Measurements from ENCODE around the gene MYZAP. TPM values are rescaled to one million over a fixed set of nuclear protein-coding genes. Genes with fewer than 3 reads are reported as not detected.

Gene MYZAP
- total RNA-seq, 8 experiments from 2014 or later: 0.27 to 0.90 (median 0.46) TPM; not detected in 2

GRCh38 chr15:57583282-57583681 is 8.4 kb upstream of the MYZAP start:
- ATAC-seq (replicated peaks in 6 of 8): no peak
- WGBS, 10 experiments: 0 to 60% (median 20%) methylated on average over 1 to 2 of the region's 2 CpGs; no CpG with 5 or more reads in 2 of the 10 experiments
- in situ Hi-C loops (cut with MboI; ENCODE audit: low pct_unique_long_range_greater_than_20kb in 2 of 9, low sequenced_read_pairs in 9 of 9, unreplicated experiment in 9 of 9): no loop called here
- H3K4me1 ChIP-seq (replicated peaks in 1 of 2): no peaks in the 10 kb centered on the region
- H3K4me3 ChIP-seq: no peak overlapping the region
- no peak overlapping the region for H3K27ac ChIP-seq

- Histone ChIP-seq H3K4me3 (no peak overlapping the region), H3K4me1 (replicated peaks in 1 of 2) (no peaks in the 10 kb centered on the region), H3K27ac (no peak overlapping the region)
- peak in 2 of 8 experiments; percentile 67 to 83 for ATAC-seq (replicated peaks in 6 of 8)
- in situ Hi-C loops (cut with MboI; ENCODE audit: low pct_unique_long_range_greater_than_20kb in 2 of 9, low sequenced_read_pairs in 9 of 9, unreplicated experiment in 9 of 9): no loop called here
- 0 to 100% (median 44%) methylated on average over 1 to 3 of the region's 3 CpGs; no CpG with 5 or more reads in 1 of the 10 experiments for WGBS, 10 experiments
Measured at GRCh38 chr15:57583720-57584119, 8.0 kb upstream of the MYZAP start.

GRCh38 chr15:57586661-57587424 is 4.9 kb upstream of the MYZAP start:
- Histone ChIP-seq H3K4me3 (no peak overlapping the region), H3K4me1 (replicated peaks in 1 of 2) (no peaks in the 10 kb centered on the region), H3K27ac (no peak overlapping the region)
- no peak for ATAC-seq (replicated peaks in 6 of 8)
- in situ Hi-C loops (cut with MboI; ENCODE audit: low pct_unique_long_range_greater_than_20kb in 2 of 9, low sequenced_read_pairs in 9 of 9, unreplicated experiment in 9 of 9): no loop called here
- WGBS, 10 experiments: 0 to 90% (median 67%) methylated on average over 1 to 6 of the region's 6 CpGs

GRCh38 chr15:57589281-57589680 is 2.4 kb upstream of the MYZAP start:
- Histone ChIP-seq H3K4me3 (no peak overlapping the region), H3K4me1 (replicated peaks in 1 of 2) (no peaks in the 10 kb centered on the region), H3K27ac (no peak overlapping the region)
- WGBS, 10 experiments: 0 to 88% (median 41%) methylated on average over 1 of the region's 1 CpG; no CpG with 5 or more reads in 4 of the 10 experiments
- ATAC-seq (replicated peaks in 6 of 8): no peak
- in situ Hi-C loops (cut with MboI; ENCODE audit: low pct_unique_long_range_greater_than_20kb in 2 of 9, low sequenced_read_pairs in 9 of 9, unreplicated experiment in 9 of 9): no loop called here

GRCh38 chr15:57589754-57590153 is 1.9 kb upstream of the MYZAP start:
- H3K27ac ChIP-seq: no peak overlapping the region
- in situ Hi-C loops (cut with MboI; ENCODE audit: low pct_unique_long_range_greater_than_20kb in 2 of 9, low sequenced_read_pairs in 9 of 9, unreplicated experiment in 9 of 9): no loop called here
- WGBS, 10 experiments: 0 to 100% (median 70%) methylated on average over 1 to 2 of the region's 2 CpGs; no CpG with 5 or more reads in 3 of the 10 experiments

GRCh38 chr15:57591237-57591821 is 375 bp upstream of the MYZAP start:
- Histone ChIP-seq H3K27ac (no peak overlapping the region), H3K4me3 (peak overlapping the region; percentile 26 to 34 (median 32)), H3K4me1 (replicated peaks in 1 of 2) (no peaks in the 10 kb centered on the region)
- in situ Hi-C loops (cut with MboI; ENCODE audit: low pct_unique_long_range_greater_than_20kb in 2 of 9, low sequenced_read_pairs in 9 of 9, unreplicated experiment in 9 of 9): no loop called here
- 0 to 100% (median 35%) methylated on average over 1 to 9 of the region's 18 CpGs; no CpG with 5 or more reads in 4 of the 10 experiments for WGBS, 10 experiments
- peak in 2 of 8 experiments; percentile 9 to 24 for ATAC-seq (replicated peaks in 6 of 8)

More at GRCh38 chr15:57589754-57590153, 1.9 kb upstream of the MYZAP start:
- H3K4me1 ChIP-seq (replicated peaks in 1 of 2): no peaks in the 10 kb centered on the region
- peak in 1 of 8 experiments; percentile 17 for ATAC-seq (replicated peaks in 6 of 8)
- H3K4me3 ChIP-seq: no peak overlapping the region

GRCh38 chr15:57592426-57592825 is 722 bp downstream of the MYZAP start:
- H3K27ac ChIP-seq: no peak overlapping the region
- 0 to 100% (median 73%) methylated on average over 1 to 5 of the region's 5 CpGs; no CpG with 5 or more reads in 2 of the 10 experiments for WGBS, 10 experiments
- H3K4me1 ChIP-seq (replicated peaks in 1 of 2): no peaks in the 10 kb centered on the region
- no peak overlapping the region for H3K4me3 ChIP-seq
- in situ Hi-C loops (cut with MboI; ENCODE audit: low pct_unique_long_range_greater_than_20kb in 2 of 9, low sequenced_read_pairs in 9 of 9, unreplicated experiment in 9 of 9): no loop called here
- ATAC-seq (replicated peaks in 6 of 8): no peak

- in situ Hi-C loops (cut with MboI; ENCODE audit: low pct_unique_long_range_greater_than_20kb in 2 of 9, low sequenced_read_pairs in 9 of 9, unreplicated experiment in 9 of 9): no loop called here
- no peak overlapping the region for H3K27ac ChIP-seq
Measured at GRCh38 chr15:57592836-57593420, 1.2 kb downstream of the MYZAP start.

GRCh38 chr15:57594479-57594878 is 2.8 kb downstream of the MYZAP start:
- no peak overlapping the region for H3K27ac ChIP-seq
- 50 to 100% (median 95%) methylated on average over 1 to 5 of the region's 6 CpGs for WGBS, 10 experiments
- no peak overlapping the region for H3K4me3 ChIP-seq
- ATAC-seq (replicated peaks in 6 of 8): no peak
- in situ Hi-C loops (cut with MboI; ENCODE audit: low pct_unique_long_range_greater_than_20kb in 2 of 9, low sequenced_read_pairs in 9 of 9, unreplicated experiment in 9 of 9): no loop called here
- H3K4me1 ChIP-seq (replicated peaks in 1 of 2): no peaks in the 10 kb centered on the region

More at GRCh38 chr15:57592836-57593420, 1.2 kb downstream of the MYZAP start:
- ATAC-seq (replicated peaks in 6 of 8): no peak
- no peaks in the 10 kb centered on the region for H3K4me1 ChIP-seq (replicated peaks in 1 of 2)
- 31 to 100% (median 85%) methylated on average over 1 to 4 of the region's 5 CpGs; no CpG with 5 or more reads in 1 of the 10 experiments for WGBS, 10 experiments
- no peak overlapping the region for H3K4me3 ChIP-seq

GRCh38 chr15:57595011-57595866 is 3.5 kb downstream of the MYZAP start:
- no peaks in the 10 kb centered on the region for H3K4me1 ChIP-seq (replicated peaks in 1 of 2)
- WGBS, 10 experiments: 0 to 93% (median 80%) methylated on average over 1 to 7 of the region's 9 CpGs; no CpG with 5 or more reads in 1 of the 10 experiments
- in situ Hi-C loops (cut with MboI; ENCODE audit: low pct_unique_long_range_greater_than_20kb in 2 of 9, low sequenced_read_pairs in 9 of 9, unreplicated experiment in 9 of 9): no loop called here
- H3K4me3 ChIP-seq: no peak overlapping the region
- H3K27ac ChIP-seq: no peak overlapping the region
- no peak for ATAC-seq (replicated peaks in 6 of 8)

- Histone ChIP-seq H3K4me1 (replicated peaks in 1 of 2) (no peaks in the 10 kb centered on the region), H3K4me3 (no peak overlapping the region), H3K27ac (no peak overlapping the region)
- no peak for ATAC-seq (replicated peaks in 6 of 8)
- 10 to 74% (median 49%) methylated on average over 2 to 8 of the region's 8 CpGs; no CpG with 5 or more reads in 2 of the 10 experiments for WGBS, 10 experiments
- in situ Hi-C loops (cut with MboI; ENCODE audit: low pct_unique_long_range_greater_than_20kb in 2 of 9, low sequenced_read_pairs in 9 of 9, unreplicated experiment in 9 of 9): no loop called here
Measured at GRCh38 chr15:57596301-57596855, 4.7 kb downstream of the MYZAP start.

GRCh38 chr15:57596978-57597377 is 5.3 kb downstream of the MYZAP start:
- H3K4me3 ChIP-seq: no peak overlapping the region
- 0 to 100% (median 56%) methylated on average over 1 to 2 of the region's 4 CpGs; no CpG with 5 or more reads in 4 of the 10 experiments for WGBS, 10 experiments
- H3K4me1 ChIP-seq (replicated peaks in 1 of 2): no peaks in the 10 kb centered on the region
- in situ Hi-C loops (cut with MboI; ENCODE audit: low pct_unique_long_range_greater_than_20kb in 2 of 9, low sequenced_read_pairs in 9 of 9, unreplicated experiment in 9 of 9): no loop called here
- no peak for ATAC-seq (replicated peaks in 6 of 8)
- no peak overlapping the region for H3K27ac ChIP-seq
